HG03457 (cell line): ENCODE measurements around the gene SIPA1L3.

ENCODE experiments used
- ATAC-seq: cut with Tn5 transposase; IDR thresholded peaks from one replicate; pipeline ENCODE4 v1.9.1; 2021; ENCODE audit warnings: moderate number of reproducible peaks; ENCODE audit not compliant: unreplicated experiment

The SIPA1L3 gene

GRCh38 chr19:38095411-38096308, 188.7 kb downstream of the SIPA1L3 start:
- no peak for ATAC-seq

- ATAC-seq, result no peak
Measured at GRCh38 chr19:38099966-38100365, 193.0 kb downstream of the SIPA1L3 start.

- ATAC-seq, result no peak
Measured at GRCh38 chr19:38100589-38100988, 193.6 kb downstream of the SIPA1L3 start.

- ATAC-seq, result no peak
Measured at GRCh38 chr19:38101723-38102122, 194.7 kb downstream of the SIPA1L3 start.

GRCh38 chr19:38105574-38105973, 198.6 kb downstream of the SIPA1L3 start:
- ATAC-seq, result no peak

GRCh38 chr19:38107129-38107528, 200.1 kb downstream of the SIPA1L3 start:
- no peak for ATAC-seq

GRCh38 chr19:38111898-38112297, 204.9 kb downstream of the SIPA1L3 start:
- no peak for ATAC-seq

- ATAC-seq, result no peak
Measured at GRCh38 chr19:38114651-38115050, 207.6 kb downstream of the SIPA1L3 start.

- no peak for ATAC-seq
Measured at GRCh38 chr19:38115271-38115802, 208.3 kb downstream of the SIPA1L3 start.

GRCh38 chr19:38118176-38118575, 211.2 kb downstream of the SIPA1L3 start:
- ATAC-seq, result no peak

GRCh38 chr19:38120471-38121025, 213.5 kb downstream of the SIPA1L3 start:
- ATAC-seq, result no peak

GRCh38 chr19:38122402-38123093, 215.5 kb downstream of the SIPA1L3 start:
- ATAC-seq, result no peak

- no peak for ATAC-seq
Measured at GRCh38 chr19:38125238-38125637, 218.2 kb downstream of the SIPA1L3 start.

- no peak for ATAC-seq
Measured at GRCh38 chr19:38130399-38130798, 223.4 kb downstream of the SIPA1L3 start.

GRCh38 chr19:38132781-38133180, 225.8 kb downstream of the SIPA1L3 start:
- no peak for ATAC-seq

GRCh38 chr19:38133319-38133718, 226.3 kb downstream of the SIPA1L3 start:
- no peak for ATAC-seq

GRCh38 chr19:38134540-38135149, 227.6 kb downstream of the SIPA1L3 start:
- ATAC-seq, result no peak

GRCh38 chr19:38135150-38135998, 228.4 kb downstream of the SIPA1L3 start:
- no peak for ATAC-seq

GRCh38 chr19:38139122-38139521, 232.1 kb downstream of the SIPA1L3 start:
- no peak for ATAC-seq

- no peak for ATAC-seq
Measured at GRCh38 chr19:38141108-38141507, 234.1 kb downstream of the SIPA1L3 start.
